ENCODE measurements around the gene MYO5B. TPM values are rescaled to one million over a fixed set of nuclear protein-coding genes. Genes with fewer than 3 reads are reported as not detected.

Gene MYO5B
- polyA plus RNA-seq, 3 donors, result 29.0 to 34.5 (median 29.5) TPM

DNA sequence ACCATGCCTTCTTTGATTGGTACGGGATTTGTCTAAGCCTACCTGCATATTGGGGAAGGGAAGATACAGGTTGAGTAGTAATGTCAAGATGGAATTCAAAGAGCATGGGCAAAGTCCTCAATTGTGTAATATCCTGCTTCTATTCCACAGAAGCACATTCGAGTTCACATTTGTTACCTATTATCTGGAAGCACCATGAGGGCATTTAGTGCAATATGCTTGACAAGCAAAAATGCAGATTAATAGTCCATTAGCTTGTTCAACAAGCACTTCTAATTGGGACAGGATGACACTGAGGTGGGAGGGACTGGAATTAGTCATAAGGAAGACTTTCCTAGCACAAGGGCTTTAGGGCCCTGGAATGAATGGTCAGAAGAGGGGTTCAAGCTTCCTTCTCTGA is 40.5 kb downstream of the MYO5B start:
- DNase-seq, result no peak

DNA sequence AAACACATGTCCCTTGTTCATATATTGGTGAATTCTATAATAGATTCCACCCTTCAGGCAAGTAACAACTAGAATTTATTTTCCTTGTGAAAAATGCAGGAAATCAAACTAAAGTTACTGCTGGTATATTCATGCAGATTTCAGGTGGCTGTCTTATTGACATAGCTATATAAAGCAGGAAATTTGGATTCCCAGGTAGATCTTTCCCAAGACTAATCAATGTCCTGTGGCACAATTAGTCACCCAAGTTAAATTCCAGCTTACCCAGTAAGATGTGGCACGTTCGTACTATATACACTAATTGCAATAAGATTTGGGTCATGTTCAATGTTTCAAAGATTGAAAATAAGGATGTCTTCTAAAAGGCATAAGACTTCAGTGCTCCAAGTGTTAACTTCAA is 42.0 kb downstream of the MYO5B start:
- no peak for DNase-seq

DNA sequence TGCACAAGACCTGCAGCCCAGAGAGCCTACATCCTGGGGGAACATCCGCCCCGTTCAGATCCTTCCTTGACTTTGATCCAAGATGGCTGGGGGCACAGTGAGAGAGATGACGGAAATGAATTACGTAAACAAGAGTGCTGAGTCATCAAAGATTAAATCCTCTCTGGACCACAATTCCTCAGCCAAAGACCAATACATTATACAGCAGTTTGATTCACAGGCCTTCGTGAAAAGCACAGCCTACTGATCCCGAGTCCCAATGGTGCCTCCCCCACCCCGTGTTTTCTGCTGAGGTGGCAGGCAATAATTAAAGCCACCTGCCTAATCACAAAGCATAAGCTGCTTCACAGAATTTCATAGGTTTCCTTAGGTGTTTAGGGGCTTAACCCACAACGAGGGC is 43.0 kb downstream of the MYO5B start:
- DNase-seq, result no peak

DNA sequence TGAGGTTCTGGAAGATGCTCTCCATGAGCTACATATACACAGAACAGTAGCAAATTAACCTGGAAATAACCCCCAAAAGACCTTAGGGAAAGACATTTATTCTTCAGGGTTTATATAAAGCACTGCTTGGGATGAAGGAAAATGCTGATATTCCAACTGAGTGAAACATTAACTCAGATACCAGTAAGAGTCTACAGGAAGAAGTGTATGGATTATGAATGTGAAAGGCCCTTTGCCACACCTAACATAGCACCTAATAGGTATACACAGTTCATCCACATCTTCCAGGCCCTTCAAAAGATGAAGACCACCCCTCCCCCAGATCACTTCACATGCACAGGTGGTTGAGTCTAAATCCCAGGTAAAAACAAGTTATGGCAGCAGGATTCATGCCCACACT is 50.4 kb downstream of the MYO5B start:
- no peak for DNase-seq

DNA sequence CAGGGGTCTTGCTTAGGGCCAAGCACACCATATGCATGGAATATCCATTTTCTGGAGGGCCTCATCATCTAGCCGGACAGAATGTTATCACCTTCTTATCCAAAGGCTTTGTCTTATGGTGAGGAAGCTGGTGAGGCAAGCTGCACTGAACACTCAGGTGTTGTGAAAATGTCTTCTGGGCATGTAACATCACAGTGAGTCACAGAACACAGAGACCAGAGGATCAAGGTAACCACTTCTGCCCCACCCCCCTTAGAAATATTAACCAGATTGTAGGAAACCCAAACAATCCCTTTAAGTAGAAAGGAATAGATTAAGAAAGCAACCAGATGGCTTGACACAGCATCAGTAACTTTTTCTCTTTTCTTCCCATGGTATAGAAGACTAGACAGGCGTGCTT is 51.1 kb downstream of the MYO5B start:
- no peak for DNase-seq

DNA sequence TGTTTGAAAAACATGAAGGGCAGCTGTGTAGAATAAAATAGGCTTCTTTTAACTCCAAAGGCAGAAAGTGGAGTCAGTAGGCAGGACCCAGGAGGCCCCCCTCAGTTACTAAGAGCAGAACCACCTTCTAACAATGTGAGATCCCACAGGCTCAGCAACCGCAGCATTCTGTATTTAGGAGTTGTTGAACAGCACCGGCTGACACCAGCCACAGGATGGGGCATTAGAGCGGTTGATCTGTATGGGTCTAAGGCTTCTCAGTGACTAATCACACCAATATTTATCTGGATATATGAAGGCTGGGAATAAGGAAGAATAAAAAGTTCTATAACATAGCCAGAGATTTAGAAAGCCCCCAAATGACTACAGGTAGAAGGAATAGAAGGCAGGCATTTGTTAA is 51.7 kb downstream of the MYO5B start:
- no peak for DNase-seq

DNA sequence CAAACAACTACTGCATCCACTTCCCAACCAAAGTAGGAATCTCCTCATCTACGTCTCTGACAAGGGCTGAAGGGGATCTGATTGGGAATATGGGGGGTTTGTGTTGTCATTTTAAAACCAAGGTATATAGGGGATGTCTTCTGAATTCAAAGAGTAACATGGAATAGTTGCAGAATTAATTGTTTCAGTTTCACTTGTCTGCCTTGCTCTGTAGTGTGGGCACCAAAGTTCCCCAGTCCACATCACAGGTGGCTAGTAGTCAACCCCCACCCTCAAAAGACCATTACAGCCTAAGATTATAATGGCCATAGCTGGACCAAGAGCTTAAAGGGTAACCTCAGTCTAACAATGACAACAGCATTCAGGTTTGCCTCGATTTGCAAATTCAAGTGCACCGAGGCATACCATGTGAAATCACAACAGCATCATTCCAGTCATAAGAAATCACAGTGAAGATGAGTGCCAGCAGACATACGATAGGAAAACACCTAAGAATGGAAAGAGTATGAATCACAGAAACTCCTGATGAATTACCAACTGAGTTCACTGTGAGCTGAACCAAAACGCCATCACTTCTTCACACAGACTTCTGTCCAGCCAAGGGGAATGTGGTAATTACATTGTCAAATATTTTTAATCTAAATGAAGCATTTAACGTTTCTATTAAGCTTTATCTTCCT is 52.4 kb downstream of the MYO5B start:
- DNase-seq, result no peak

DNA sequence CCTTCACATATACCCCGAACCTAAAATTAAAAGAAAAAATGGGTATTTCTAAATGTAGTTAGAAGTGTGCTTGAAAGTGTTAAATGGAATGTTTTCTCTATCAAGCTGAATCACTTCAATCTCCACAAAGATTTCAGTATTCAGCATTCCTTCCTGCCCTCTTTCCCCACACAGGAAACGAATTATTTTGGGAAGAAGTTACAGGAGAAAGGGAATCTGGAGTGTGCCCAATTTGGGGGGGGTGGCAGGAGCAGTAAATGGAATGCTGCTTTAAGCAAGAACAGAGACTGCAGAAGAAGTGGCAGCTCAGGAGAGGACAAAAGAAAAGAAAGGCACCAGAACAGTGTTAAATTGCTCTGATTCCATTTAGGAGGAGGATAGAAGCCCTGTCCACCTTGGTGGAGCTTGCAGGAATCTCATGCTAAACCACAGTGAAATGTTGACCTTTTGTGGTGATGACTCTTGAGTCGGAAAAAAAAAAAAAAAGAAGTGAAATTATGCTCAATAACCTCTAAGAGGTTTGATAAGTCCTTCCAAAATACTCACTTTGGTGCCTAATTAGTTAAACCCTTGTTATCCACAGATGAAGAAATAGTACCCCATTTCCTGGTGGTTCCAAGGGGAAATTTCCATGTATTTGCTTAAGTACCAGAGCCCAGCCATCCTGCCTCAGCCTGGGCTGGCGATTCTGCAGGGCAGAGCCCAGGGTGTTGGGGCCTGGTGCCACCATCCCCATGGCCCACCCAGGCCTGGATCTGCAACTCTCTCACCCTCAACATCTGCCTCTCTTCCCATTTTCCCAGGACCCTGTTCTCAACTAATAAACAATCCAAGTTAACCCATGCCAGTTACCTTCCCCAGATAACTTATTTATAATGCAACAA is 56.5 kb downstream of the MYO5B start:
- no peak for DNase-seq

DNA sequence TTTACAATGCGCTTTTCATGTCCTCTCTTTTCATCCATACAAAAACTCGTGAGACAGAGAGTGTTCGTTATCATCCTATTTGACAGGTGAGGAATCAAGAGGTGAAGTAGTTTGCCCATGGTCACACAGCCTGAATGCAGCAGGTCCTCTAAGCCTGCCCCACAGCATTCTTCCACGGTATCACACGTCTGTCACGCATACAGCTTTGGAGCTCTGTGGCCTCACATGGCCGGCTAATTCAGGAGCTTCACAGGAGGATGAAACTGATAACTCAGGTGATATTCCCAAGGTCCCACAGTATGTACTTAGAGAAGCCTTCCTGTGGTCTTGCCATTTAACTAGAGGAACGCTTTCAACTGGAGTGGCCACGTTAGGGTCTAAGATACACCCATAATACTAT is 59.0 kb downstream of the MYO5B start:
- DNase-seq, result no peak

DNA sequence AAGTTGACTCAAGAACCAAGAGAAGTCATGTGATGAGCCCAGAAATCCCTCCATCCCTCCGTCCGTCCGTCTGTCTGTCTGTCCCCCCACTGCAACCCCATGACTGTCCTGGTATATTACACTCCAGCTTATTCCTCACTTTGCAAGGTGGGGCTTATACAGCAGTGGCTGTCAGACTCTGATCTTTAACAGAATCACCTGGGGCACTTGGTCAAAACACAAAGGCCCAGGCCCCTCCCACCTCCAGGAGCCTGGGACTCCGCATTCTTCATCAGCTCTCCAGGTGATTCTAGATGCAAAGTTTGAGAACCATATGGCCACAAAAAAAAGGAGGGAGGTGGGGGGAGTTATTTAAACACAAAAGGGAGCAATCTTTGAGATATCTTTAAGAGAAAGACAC is 61.4 kb downstream of the MYO5B start:
- no peak for DNase-seq

DNA sequence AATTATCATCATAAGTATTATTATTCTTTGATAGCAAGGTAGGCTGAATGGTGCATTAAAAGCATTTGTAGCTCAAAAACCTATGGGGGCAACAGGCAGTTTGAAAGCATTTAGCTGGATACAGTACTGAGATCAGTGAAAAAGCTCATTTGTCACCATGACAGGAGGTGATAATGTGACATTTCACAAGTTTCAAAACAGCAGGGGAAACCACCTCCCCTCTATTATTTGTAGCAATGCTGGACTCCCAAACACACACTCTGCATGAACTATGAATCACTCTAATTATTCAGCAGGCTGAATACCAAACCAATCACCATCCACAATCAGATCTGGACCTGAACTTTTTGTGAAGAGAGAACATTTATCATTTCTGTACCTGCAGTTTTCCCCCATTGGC is 63.4 kb downstream of the MYO5B start:
- DNase-seq, result no peak

DNA sequence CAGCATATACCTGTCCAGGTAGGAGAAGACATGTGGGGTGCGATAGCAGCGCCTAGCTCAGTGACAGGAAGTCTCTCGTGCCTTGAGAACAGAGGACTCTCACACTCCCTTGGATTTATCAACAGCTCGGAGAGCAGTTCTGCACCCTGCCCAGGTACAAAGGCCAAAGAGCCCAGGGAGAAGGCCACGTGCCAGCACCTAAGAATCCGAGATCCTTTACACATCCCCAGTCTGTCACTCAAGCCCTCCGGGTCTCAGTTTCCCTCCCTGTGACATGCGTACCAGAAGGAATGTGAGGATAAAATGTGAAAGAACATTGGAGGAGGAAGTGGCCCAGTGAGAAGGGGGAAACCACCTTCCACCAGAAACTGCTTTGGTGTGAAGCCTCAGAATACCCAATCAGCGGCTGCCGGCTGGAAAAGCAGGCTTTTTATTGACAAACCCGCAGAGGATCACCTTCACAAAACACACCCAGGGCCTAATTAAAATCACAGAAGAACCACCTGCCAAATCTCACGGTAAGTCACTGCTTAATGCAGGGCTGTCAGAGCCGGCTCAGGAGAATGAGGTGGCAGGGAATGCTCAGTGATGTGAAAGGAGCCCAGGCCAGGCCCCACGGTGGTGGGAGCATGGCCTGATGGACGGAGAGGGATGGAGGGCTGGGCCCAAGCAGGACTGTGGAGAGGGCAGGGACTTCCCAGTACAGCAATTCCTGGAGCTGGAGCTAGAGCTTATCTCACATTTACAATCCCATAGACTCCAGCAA is 66.3 kb downstream of the MYO5B start:
- DNase-seq, result no peak

DNA sequence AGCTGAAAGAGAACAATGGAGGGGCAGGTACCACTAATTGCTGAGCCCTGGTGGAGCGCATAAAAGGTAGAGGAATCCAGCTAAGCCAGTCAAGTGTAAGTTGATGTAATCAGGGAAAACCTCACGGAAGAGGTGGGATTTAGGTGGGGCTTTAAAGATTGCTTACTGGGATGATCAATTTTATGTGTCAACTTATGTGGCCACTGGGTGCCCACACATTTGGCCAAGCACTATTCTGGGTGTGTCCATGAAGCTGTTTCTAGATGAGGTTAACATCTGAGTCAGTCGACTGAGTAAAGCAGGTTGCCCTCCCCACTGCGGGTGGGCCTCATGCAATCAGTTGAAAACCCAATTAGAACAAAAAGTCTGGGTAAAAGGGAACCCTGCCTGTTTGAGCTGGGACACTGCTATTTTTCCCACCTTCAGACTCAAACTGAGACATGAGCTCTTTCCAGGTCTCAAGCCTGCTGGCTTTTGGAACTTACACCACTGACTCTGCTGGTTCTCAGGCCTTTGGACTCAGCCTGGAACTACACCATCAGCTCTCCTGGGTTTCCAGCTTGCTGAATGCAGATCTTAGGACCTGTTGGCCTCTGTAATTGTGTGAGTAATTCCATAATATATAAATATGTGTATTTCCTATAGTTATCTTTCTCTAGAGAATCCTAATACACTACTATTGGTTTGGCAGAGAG is 67.3 kb downstream of the MYO5B start:
- DNase-seq, result no peak

DNA sequence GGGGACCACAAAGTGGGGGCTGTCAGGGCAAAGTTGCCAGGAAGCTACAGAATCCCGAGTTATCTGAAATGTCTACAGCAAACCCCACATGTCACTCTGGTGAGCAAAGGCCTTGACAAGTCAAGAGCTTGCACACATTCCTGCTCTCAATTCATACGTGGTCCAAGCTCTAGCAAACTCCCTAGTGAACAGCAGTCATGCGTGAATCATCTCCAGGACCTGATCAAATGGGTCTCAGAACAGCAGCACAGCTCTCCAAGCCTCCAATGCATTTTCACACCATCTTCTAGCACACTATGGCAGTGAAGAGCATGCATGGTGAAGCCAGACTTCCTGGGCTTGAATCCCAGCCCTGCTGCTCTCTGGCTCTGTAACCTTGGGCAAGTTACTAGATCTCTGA is 68.5 kb downstream of the MYO5B start:
- no peak for DNase-seq

DNA sequence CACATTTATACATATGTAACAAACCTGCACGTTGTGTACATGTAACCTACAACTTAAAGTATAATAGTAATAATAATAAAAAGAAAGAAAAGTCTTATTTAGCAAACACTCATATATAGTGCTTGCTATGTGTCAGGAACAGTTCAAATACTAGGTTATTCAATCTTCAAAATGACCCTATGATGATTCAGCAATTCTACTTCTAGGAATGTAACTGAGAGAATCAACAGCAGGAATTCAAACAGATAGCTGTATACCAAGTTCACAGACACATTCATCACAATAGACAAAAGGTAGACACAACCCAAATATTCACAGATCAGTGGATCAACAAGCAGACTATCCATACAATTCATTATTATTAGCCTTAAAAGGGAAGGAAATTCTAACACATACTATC is 69.5 kb downstream of the MYO5B start:
- no peak for DNase-seq

DNA sequence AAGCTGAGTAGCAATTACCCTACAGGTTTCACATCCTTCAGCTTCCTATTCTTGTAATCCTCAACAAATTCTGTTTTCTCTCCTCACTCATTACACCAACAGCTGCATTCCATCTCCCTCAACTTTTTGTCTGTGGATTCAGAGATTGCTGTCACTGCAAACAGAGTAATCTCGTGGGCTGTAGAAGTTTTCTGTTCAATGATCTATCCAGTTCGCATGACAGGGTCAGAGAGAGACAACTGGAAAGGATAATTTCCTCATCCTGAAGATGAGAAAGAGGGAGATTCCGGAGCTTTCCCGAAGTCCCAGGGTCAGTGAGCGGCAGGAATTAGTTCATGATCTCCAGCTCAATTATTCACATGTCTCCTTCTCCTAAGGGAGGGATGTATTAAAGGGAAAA is 75.7 kb downstream of the MYO5B start:
- DNase-seq, result no peak

DNA sequence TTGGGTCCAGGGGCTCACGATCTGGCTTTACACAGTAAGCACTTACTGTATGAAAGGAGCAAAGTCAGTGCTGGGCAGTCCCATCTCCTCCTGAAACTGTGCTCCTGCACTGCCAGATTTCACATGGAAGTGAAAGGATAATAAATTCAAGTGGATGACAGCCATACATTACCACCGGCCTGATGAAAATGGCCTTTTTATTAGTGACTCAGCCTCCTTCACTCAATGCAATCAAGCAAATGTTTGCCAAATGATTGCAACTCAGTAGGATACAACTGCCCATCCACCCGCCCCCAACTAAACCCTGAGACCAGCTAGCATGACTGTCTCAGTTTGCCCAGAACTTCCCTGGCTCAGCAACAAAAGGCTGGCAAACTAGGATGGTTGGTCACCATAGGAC is 77.1 kb downstream of the MYO5B start:
- no peak for DNase-seq

DNA sequence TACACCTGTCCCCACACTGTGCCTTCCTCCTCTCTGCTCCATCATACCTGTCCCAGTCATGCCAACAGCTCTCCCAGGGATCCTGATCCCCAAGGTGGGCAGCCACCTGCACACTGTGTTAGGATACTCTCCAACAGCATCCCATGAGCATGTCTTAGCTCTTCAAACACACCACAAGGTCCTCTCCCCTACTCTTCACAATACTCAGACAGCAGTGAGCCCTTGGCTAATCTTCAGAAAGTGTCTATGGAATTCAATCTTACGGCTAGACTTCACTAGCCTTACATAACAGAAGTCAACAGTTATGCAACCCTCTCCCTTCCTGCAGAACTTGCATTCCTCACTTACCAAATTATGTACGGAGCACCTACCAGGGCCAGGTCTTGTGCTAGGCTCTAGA is 79.9 kb downstream of the MYO5B start:
- no peak for DNase-seq

DNA sequence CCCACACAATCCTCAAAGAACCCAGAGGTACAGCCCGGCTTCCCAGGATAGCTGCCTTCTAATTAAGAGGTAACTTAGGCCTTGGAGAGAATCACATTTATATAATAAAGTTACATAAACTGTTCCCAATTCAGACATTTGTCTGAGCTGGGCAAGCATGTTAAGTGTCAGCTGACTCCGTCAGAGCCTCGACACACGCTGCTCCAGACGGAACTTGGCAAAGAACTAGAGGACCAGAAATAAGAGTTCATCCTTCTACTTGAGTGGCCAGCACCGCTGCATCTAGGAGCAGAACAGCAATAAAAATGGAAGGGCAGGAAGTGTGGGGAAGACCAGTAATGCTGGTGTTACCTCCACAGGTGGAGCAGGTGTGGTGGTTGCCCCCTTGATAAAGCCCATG is 80.5 kb downstream of the MYO5B start:
- DNase-seq, result no peak

DNA sequence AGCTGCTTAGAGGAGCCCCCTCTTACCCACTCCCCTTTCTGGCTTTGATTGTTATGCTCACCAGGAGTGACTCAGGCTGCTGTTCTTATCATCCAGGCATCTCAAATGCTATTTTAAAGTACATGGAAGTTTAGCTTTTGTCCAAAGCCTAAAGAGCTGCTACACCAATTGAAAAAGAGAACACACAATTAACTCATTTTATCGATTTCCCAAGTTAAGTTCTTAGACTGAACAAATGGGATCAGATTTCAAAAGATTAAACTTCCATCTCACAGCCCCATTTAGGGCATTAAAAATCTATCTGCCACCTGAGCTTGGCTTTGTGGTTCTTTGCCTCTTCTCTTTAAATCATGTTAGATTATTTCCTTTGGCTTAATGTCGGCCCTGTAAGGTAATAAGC is 81.2 kb downstream of the MYO5B start:
- DNase-seq, result no peak

DNA sequence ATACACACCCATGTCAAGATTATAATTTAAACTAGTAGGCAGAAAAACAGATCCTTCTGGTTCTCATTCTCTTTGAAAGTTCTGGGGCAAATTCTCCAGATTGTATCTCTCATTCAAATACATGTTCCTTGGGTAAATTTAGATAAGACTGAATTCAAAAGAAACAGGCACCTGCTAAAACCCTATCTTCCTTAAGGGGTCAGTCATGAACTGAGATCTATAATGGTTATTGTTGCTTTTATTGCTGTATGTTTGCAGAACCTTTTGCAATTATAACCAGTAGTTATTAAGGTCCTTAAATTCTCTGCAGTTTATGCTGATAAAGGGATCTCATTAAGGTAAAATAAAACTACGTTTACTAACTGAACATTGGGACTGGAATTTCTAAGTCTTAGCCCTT is 83.5 kb downstream of the MYO5B start:
- no peak for DNase-seq

DNA sequence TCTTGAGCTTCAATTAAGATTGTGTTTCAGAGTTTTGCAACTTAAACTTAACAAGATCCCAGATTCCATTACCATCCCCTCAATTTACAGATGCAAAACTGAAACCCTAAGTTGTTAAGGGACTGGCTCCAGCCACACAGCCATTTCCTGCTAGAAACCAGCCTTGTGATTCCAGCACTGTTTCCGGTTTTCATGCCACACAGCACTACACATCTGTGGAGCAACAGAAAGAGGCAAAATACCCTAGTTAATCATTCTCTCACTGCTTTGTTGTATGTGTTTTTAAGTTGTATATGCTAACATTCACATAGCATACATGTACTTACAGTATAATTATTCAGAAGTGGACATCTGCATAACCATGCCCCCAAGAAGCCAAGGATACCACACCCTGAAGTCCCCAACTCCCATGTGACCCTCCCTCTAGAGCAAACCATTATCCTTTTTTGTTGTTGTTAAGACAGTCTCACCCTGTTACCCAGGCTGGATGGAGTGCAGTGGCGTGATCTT is 87.4 kb downstream of the MYO5B start:
- no peak for DNase-seq
